ENCODE results near the gene WRAP73. TPM values are rescaled to one million over a fixed set of nuclear protein-coding genes. Genes with fewer than 3 reads are reported as not detected.

WRAP73 gene
- total RNA-seq, 1 donor from 2014 or later, result 23.3 TPM

- Histone ChIP-seq H3K4me1 (no peaks in the 10 kb centered on the region), H3K4me3 (no peak overlapping the region), H3K27me3 (no peaks in the 10 kb centered on the region), H3K27ac (no peak overlapping the region), H3K36me3 (no peaks in the 10 kb centered on the region), H3K9me3 (no peaks in the 10 kb centered on the region)
- no peak for TF ChIP-seq POLR2A (IDR thresholded peaks at IDR 0.05)
- TF ChIP-seq CTCF (IDR thresholded peaks at IDR 0.05), result no peak
- no peak for TF ChIP-seq POLR2AphosphoS5 (IDR thresholded peaks at IDR 0.05; ENCODE audit: insufficient read depth in 1 of 2, low read depth in 1 of 2)
- DNase-seq (ENCODE audit: extremely low spot score in 2 of 2), result no peak
- intact Hi-C loops (cut with DNase I), result no loop called here
These were observed 7.8 kb upstream of the WRAP73 start for GRCh38 chr1:3657578-3658230.

- Histone ChIP-seq H3K27me3 (no peaks in the 10 kb centered on the region), H3K4me3 (no peak overlapping the region)
- intact Hi-C loops (cut with DNase I), result no loop called here
These were observed 7.2 kb upstream of the WRAP73 start for GRCh38 chr1:3657096-3657475.

GRCh38 chr1:3656450-3657095 is 6.7 kb upstream of the WRAP73 start:
- DNase-seq (ENCODE audit: extremely low spot score in 2 of 2), result no peak
- Histone ChIP-seq H3K4me3 (no peak overlapping the region), H3K27ac (no peak overlapping the region), H3K36me3 (no peaks in the 10 kb centered on the region), H3K4me1 (peaks cover 6% of the 10 kb centered on the region), H3K9me3 (no peaks in the 10 kb centered on the region), H3K27me3 (peaks cover 3% of the 10 kb centered on the region)
- intact Hi-C loops (cut with DNase I), result no loop called here
- TF ChIP-seq POLR2A (IDR thresholded peaks at IDR 0.05), result no peak
- no peak for TF ChIP-seq CTCF (IDR thresholded peaks at IDR 0.05)
- TF ChIP-seq POLR2AphosphoS5 (IDR thresholded peaks at IDR 0.05; ENCODE audit: insufficient read depth in 1 of 2, low read depth in 1 of 2), result no peak

More at GRCh38 chr1:3657096-3657475, 7.2 kb upstream of the WRAP73 start:
- no peaks in the 10 kb centered on the region for H3K36me3 ChIP-seq
- TF ChIP-seq POLR2AphosphoS5 (IDR thresholded peaks at IDR 0.05; ENCODE audit: insufficient read depth in 1 of 2, low read depth in 1 of 2) (no peak), CTCF (IDR thresholded peaks at IDR 0.05) (no peak), POLR2A (IDR thresholded peaks at IDR 0.05) (no peak)
- peaks cover under 1% of the 10 kb centered on the region for H3K4me1 ChIP-seq
- no peak for DNase-seq (ENCODE audit: extremely low spot score in 2 of 2)
- H3K27ac ChIP-seq, result no peak overlapping the region
- no peaks in the 10 kb centered on the region for H3K9me3 ChIP-seq

- H3K27ac ChIP-seq, result no peak overlapping the region
- H3K9me3 ChIP-seq, result no peaks in the 10 kb centered on the region
- peaks cover 14% of the 10 kb centered on the region for H3K27me3 ChIP-seq
- intact Hi-C loops (cut with DNase I), result no loop called here
- H3K4me3 ChIP-seq, result no peak overlapping the region
- H3K36me3 ChIP-seq, result no peaks in the 10 kb centered on the region
- H3K4me1 ChIP-seq, result peaks cover 19% of the 10 kb centered on the region
- DNase-seq (ENCODE audit: extremely low spot score in 2 of 2), result no peak
- TF ChIP-seq POLR2AphosphoS5 (IDR thresholded peaks at IDR 0.05; ENCODE audit: insufficient read depth in 1 of 2, low read depth in 1 of 2), result no peak
- TF ChIP-seq POLR2A (IDR thresholded peaks at IDR 0.05), result no peak
- no peak for TF ChIP-seq CTCF (IDR thresholded peaks at IDR 0.05)
These were observed 4.8 kb upstream of the WRAP73 start for GRCh38 chr1:3654549-3655281.
